HepG2 (cell line): ENCODE results near the gene NUSAP1. TPM values are rescaled to one million over a fixed set of nuclear protein-coding genes. Genes with fewer than 3 reads are reported as not detected.

Experiments
- BRF2 ChIP-seq: sonication (generic); formaldehyde crosslinking; IDR thresholded peaks from 2 replicates; pipeline ENCODE4 v1.8.1; 2022; ENCODE audit warnings: mild to moderate bottlenecking, missing genetic modification reagents
- CHCHD3 ChIP-seq: sonication (generic); formaldehyde crosslinking; IDR thresholded peaks from 2 replicates; pipeline ENCODE4 v1.8.0; 2022; ENCODE audit warnings: mild to moderate bottlenecking, missing genetic modification reagents, moderate library complexity
- CREB3 ChIP-seq: sonication (generic); formaldehyde crosslinking; IDR thresholded peaks from 2 replicates; pipeline ENCODE4 v1.5.0; 2020; ENCODE audit warnings: missing genetic modification reagents
- DNMT1 ChIP-seq: sonication (generic); formaldehyde crosslinking; IDR thresholded peaks from 2 replicates; pipeline ENCODE4 v1.5.1; 2020; ENCODE audit warnings: mild to moderate bottlenecking, missing genetic modification reagents
- ELF3 ChIP-seq: IDR thresholded peaks from 2 replicates; pipeline ENCODE4 v1.6.1; 2016; ENCODE audit warnings: missing genetic modification reagents, missing compliant biosample characterization
- GATAD1 ChIP-seq: IDR thresholded peaks from 2 replicates; pipeline ENCODE4 v1.6.1; 2016; ENCODE audit warnings: missing genetic modification reagents, missing compliant biosample characterization
- GTF3A ChIP-seq: sonication (generic); formaldehyde crosslinking; conservative IDR thresholded peaks from 2 replicates; pipeline ENCODE4 v1.4.0; 2020; ENCODE audit warnings: mild to moderate bottlenecking, missing genetic modification reagents
- HOXA3 ChIP-seq: sonication (generic); formaldehyde crosslinking; IDR thresholded peaks from 2 replicates; pipeline ENCODE4 v1.5.0; 2020; ENCODE audit warnings: missing genetic modification reagents
- KDM6A ChIP-seq: IDR thresholded peaks from 2 replicates; pipeline ENCODE4 v1.6.1; 2016; ENCODE audit warnings: low read depth
- KMT2A ChIP-seq: sonication (generic); formaldehyde crosslinking; IDR thresholded peaks from 2 replicates; pipeline ENCODE4 v1.4.0; 2020; ENCODE audit warnings: missing genetic modification reagents
- MAFK ChIP-seq, 2 experiments: IDR thresholded peaks in 1 of 2; conservative IDR thresholded peaks in 1 of 2; 2 replicates each; pipeline ENCODE4 v1.6.1; 2011; ENCODE audit warnings: improper control_type of control experiment in 2 of 2, low read length in 2 of 2
- MXD1 ChIP-seq: sonication (generic); formaldehyde crosslinking; IDR thresholded peaks from 2 replicates; pipeline ENCODE4 v1.4.0; 2020; ENCODE audit warnings: mild to moderate bottlenecking, missing genetic modification reagents
- NR2F2 ChIP-seq: IDR thresholded peaks from 2 replicates; pipeline ENCODE4 v1.6.1; 2012; ENCODE audit warnings: low read depth, inconsistent platforms, borderline replicate concordance
- PHF5A ChIP-seq: IDR thresholded peaks from one replicate; pipeline ENCODE4 v1.6.1; 2018; ENCODE audit warnings: low read depth, missing genetic modification reagents; ENCODE audit not compliant: unreplicated experiment
- POGZ ChIP-seq: sonication (generic); formaldehyde crosslinking; IDR thresholded peaks from 2 replicates; pipeline ENCODE4 v1.4.0; 2020; ENCODE audit warnings: mild to moderate bottlenecking, missing genetic modification reagents
- RBM22 ChIP-seq: fragments of 200-400 bp; formaldehyde crosslinking; optimal IDR thresholded peaks from 2 replicates; pipeline ENCODE3; 2017; ENCODE audit warnings: mild to moderate bottlenecking, low read length, moderate library complexity
- TCF7 ChIP-seq: sonication (generic); IDR thresholded peaks from 2 replicates; pipeline ENCODE4 v1.6.1; 2016; ENCODE audit warnings: antibody characterized with exemption, low read depth
- TFDP1 ChIP-seq: IDR thresholded peaks from 2 replicates; pipeline ENCODE4 v1.6.1; 2016; ENCODE audit warnings: missing compliant biosample characterization, missing genetic modification reagents, borderline replicate concordance
- TOE1 ChIP-seq: sonication (generic); formaldehyde crosslinking; IDR thresholded peaks from 2 replicates; pipeline ENCODE4 v1.4.0; 2020; ENCODE audit warnings: mild to moderate bottlenecking, missing genetic modification reagents
- TOPORS ChIP-seq: sonication (generic); formaldehyde crosslinking; IDR thresholded peaks from 2 replicates; pipeline ENCODE4 v1.8.0; 2023; ENCODE audit warnings: mild to moderate bottlenecking, missing genetic modification reagents
- ZBTB20 ChIP-seq: sonication (generic); formaldehyde crosslinking; IDR thresholded peaks from 2 replicates; pipeline ENCODE4 v1.8.1; 2023; ENCODE audit warnings: missing genetic modification reagents, low read depth, mild to moderate bottlenecking, borderline replicate concordance
- ZFP1 ChIP-seq: IDR thresholded peaks from 2 replicates; pipeline ENCODE4 v1.6.1; 2016
- ZNF138 ChIP-seq: sonication (generic); formaldehyde crosslinking; IDR thresholded peaks from 2 replicates; pipeline ENCODE4 v1.5.0; 2020; ENCODE audit warnings: mild to moderate bottlenecking, low read depth, missing genetic modification reagents
- ZNF564 ChIP-seq: sonication (generic); formaldehyde crosslinking; IDR thresholded peaks from 2 replicates; pipeline ENCODE4 v1.8.1; 2023; ENCODE audit warnings: mild to moderate bottlenecking, missing genetic modification reagents
- ZNF639 ChIP-seq: conservative IDR thresholded peaks from 2 replicates; pipeline ENCODE4 v1.6.1; 2018; ENCODE audit warnings: missing genetic modification reagents
- ZNF724P ChIP-seq: sonication (generic); formaldehyde crosslinking; IDR thresholded peaks from 2 replicates; pipeline ENCODE4 v1.8.0; 2022; ENCODE audit warnings: missing genetic modification reagents, borderline replicate concordance
- polyA plus RNA-seq, 8 experiments: library from polyadenylated mRNA; depleted of rRNA in 3 of 8; stranded (reverse) in 7 of 8; unstranded in 1 of 8; fragments of >200 nt; fragmentation: Illumina TruSeq in 4 of 8; extraction: Trizol in 4 of 8; gene quantifications; 2 replicates each; pipeline versions ENCODE4 v1.2.1 to v1.2.3, GENCODE V29; 2011 to 2016; ENCODE audit warnings: low read depth in 4 of 8, missing spikeins in 1 of 8, mixed read lengths in 1 of 8; ENCODE audit not compliant: insufficient read depth in 1 of 8
- total RNA-seq, 5 experiments: library from RNA; depleted of rRNA; stranded (reverse); fragments of >200 nt; fragmentation: Illumina TruSeq; extraction: Trizol; gene quantifications; 2 replicates each; pipeline ENCODE4 v1.2.3, GENCODE V29; 2016; ENCODE audit warnings: low read depth in 1 of 5

NUSAP1 gene
- total and polyA plus RNA-seq, 2 of the 13 experiments (the other 11 are each of a cell fraction or from before 2014, with no cell fraction given) = 59.5 to 106 TPM

- TF ChIP-seq CREB3 (CRISPR knock-in tag) (0 out of 2 replicates have a peak, but pooled peaks have one; percentile 29), TCF7 (no peak), ZNF138 (0 out of 2 replicates have a peak, but pooled peaks have one; percentile 8), MAFK (conservative IDR thresholded peaks at IDR 0.05 in 1 of 2, IDR thresholded peaks at IDR 0.05 in 1 of 2; ENCODE audit: low read length in 2 of 2) (peak in 1 of 2 experiments; percentile 28; a peak in 1 of 4 replicates), ZFP1 (CRISPR knock-in tag) (no peak), MXD1 (peak; percentile 49; the same call in 1 of the 2 replicates), TOPORS (peak; percentile 54; the same call in 1 of the 2 replicates), ZBTB20 (CRISPR knock-in tag) (peak; percentile 14; the same call in 1 of the 2 replicates), KMT2A (peak; percentile 64), DNMT1 (CRISPR knock-in tag) (no peak), BRF2 (CRISPR knock-in tag) (peak; percentile 67; the same call in 1 of the 2 replicates), ZNF724P (CRISPR knock-in tag) (peak; percentile 77; the same call in 1 of the 2 replicates), TFDP1 (CRISPR knock-in tag) (peak; percentile 89), TOE1 (CRISPR knock-in tag) (no peak), CHCHD3 (CRISPR knock-in tag) (0 out of 2 replicates have a peak, but pooled peaks have one; percentile 31), GATAD1 (CRISPR knock-in tag) (peak; percentile 76), NR2F2 (no peak), RBM22 (no peak), ELF3 (no peak; the same call in 1 of the 2 replicates), POGZ (CRISPR knock-in tag) (peak; percentile 96), ZNF564 (CRISPR knock-in tag) (peak; percentile 76), KDM6A (CRISPR knock-in tag) (0 out of 2 replicates have a peak, but pooled peaks have one; percentile 7), ZNF639 (0 out of 2 replicates have a peak, but pooled peaks have one; percentile 28), GTF3A (CRISPR knock-in tag) (peak; percentile 68; the same call in 1 of the 2 replicates), PHF5A (CRISPR knock-in tag) (no peak), HOXA3 (CRISPR knock-in tag) (peak; percentile 88)
These were observed at the start of gene NUSAP1, which contains the start of gene OIP5 (continued) for GRCh38 chr15:41332194-41333025.
